GM10266 (cell line): ENCODE results near the gene SPATA3.

Experiments used
- DNase-seq: peaks from one replicate; pipeline ENCODE4 v3.0.0; 2012; ENCODE audit errors: extremely low spot score
- TF ChIP-seq, protein P1 (sequence below): IDR thresholded peaks from 2 replicates; pipeline ENCODE4 v1.5.1; 2012; ENCODE audit warnings: mild to moderate bottlenecking, low read depth; ENCODE audit not compliant: control insufficient read depth, insufficient read depth; ENCODE audit errors: missing control alignments

The SPATA3 gene

DNA sequence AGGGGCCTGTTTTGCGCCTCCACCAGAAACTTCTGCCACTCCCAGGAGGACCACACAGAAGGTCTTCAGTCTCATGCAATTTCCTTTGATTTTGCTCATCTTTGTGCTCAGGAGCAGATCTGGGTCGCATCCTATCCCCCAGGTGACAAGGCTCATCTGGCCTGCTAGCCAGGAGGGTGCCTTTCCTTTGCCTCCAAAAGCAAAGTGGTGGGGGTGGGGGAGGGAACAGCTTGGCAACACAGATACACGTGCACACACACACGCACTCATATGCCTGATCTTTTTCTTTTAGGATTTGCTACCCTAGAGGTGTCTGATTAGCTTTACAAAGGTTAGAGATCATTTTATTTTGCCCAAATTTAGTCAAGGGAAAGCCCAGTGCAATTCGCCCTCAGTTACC is 13.8 kb upstream of the SPATA3 start:
- TF ChIP-seq, protein P1, sequence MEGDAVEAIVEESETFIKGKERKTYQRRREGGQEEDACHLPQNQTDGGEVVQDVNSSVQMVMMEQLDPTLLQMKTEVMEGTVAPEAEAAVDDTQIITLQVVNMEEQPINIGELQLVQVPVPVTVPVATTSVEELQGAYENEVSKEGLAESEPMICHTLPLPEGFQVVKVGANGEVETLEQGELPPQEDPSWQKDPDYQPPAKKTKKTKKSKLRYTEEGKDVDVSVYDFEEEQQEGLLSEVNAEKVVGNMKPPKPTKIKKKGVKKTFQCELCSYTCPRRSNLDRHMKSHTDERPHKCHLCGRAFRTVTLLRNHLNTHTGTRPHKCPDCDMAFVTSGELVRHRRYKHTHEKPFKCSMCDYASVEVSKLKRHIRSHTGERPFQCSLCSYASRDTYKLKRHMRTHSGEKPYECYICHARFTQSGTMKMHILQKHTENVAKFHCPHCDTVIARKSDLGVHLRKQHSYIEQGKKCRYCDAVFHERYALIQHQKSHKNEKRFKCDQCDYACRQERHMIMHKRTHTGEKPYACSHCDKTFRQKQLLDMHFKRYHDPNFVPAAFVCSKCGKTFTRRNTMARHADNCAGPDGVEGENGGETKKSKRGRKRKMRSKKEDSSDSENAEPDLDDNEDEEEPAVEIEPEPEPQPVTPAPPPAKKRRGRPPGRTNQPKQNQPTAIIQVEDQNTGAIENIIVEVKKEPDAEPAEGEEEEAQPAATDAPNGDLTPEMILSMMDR = no peak
- no peak for DNase-seq

DNA sequence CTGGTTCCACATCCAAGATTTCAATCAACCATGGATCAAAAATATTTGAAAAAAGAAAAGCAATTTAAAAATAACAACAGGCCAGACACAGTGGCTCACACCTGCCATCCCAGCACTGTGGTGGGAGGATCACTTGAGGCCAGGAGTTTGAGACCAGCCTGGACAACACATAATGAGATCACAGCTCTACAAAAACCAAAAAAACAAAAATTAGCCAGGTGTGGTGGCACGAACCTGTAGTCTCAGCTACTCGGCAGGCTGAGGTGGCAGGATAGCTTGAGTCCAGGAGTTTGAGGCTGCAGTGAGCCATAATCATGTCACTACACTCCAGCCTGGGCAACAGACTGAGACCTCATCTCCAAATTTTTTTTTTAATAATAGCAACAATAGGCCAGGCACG is 13.4 kb upstream of the SPATA3 start:
- no peak for DNase-seq
- TF ChIP-seq, protein P1 = no peak

DNA sequence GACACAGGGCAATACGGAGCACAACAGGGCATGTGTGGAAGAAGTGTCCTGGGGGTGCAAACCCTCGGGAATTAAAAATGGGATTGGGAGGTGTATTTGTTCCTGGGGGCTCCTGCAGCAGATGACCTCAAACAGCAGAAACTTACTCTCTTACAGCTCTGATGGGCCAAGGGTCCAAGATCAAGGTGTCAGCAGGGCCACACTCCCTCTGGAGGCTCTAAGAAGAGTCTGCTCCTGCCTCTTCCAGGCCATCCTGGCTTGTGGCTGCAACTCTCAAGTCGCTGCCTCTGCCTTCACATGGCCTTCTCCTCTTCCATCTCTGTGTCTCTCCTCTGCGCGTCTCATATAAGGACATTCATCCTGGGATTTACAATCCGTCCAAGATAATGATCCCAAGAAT is 12.4 kb upstream of the SPATA3 start:
- no peak for DNase-seq
- TF ChIP-seq, protein P1 = no peak

DNA sequence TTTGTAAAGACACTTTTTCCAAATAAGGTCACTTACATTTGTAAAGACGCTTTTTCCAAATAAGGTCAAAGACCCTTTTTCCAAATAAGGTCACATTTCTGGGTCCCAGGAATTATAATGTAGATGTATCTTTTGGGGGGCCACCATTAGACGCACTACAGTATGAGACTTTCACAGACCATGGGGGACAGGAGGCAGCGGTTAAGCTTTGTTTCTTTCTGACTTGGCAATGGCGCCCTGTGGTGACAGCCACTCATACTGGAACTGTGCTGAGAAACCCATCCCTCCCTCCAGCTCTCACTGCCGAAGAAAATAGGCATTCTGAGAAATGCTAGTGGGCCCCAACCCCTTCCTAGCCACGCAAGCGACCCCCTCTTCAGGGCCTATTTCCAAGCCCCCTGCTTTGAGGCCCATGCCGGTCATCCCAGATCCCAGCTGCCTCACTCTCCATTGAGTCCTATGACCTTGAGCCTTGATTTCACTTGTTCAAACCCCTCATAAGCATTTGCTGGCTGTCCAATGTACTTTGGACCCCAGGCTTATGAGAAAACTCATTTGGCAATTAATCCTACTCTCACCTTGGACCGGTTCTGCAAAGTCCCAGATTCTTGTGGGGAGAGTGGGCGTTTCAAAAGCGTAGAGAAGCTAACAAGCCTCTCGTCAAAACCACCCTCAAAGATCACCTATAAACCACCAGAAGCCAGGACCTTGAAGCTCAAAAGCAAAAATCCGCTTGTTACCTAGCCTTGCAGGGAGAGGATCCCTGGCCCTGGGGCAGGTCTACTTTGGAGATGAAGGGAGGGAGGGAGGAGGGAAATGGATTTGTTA is 11.3 kb upstream of the SPATA3 start:
- TF ChIP-seq, protein P1 = peak; percentile 27
- DNase-seq = peak; percentile 81

DNA sequence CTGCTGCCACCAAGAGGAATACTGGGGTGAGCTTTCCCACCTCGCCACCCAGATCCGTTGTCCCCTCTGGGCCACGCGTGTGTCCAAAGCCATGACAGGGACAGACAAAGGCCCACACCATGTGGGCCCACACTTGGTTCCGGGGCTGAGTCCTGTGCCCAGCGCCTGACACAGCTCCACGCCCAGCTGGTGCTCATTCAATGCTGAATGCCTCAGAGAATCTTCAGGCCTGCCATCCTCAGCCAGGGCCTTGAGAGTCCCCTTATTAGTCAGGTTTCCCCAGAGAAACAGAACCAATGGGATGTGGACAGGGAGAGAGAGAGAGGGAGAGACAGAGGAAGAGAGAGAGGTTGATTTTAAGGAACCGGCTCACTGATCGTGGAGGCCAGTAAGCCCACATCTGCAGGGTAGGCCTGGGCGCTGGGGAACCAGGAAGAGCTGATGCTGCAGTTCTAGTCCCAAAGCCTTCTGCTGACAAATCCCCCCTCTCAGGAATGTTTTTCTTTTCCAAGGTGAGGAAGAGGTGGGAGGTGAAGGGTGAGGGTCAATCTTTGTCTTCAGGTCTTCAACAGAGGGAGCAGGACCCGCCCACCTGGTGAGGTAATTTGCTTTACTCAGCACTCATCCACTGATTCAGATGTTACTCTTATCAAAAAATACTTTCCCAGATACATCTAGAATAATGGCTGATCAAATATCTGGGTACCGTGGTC is 10.2 kb upstream of the SPATA3 start:
- TF ChIP-seq, protein P1 = peak; percentile 21
- no peak for DNase-seq

DNA sequence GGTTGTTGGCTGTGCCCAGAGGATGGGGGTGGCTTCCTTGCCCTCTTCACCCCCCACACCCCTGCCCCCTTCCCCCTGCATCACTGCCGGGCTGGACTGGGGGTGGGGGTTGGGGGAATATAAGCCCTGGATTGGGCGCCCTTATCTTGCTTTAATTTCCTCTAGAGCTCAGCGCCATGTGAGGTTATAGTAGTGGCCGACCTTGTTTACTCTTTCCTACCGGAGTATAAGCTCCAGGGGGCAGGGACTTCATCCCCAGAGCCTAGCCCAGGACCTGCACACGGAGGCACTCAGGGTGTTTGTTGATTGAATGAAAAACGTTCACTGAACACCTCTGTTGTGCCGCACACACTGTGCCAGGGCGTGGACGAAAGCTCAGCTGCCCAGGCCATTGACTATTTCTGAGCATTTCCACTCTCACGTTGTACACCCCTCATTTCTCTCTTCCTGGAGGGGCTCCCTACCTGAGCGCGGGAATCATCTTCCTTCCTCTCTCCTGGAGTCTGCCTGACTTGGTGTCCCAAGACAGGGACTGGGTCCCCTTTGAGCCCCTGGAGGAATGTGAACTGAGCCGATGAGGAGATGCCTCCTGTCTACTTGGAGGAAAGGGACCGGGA is 9.3 kb upstream of the SPATA3 start:
- TF ChIP-seq, protein P1 = no peak
- no peak for DNase-seq
